A673 (cell line): ENCODE results near the gene GRAMD2B. TPM values are rescaled to one million over a fixed set of nuclear protein-coding genes. Genes with fewer than 3 reads are reported as not detected.

ENCODE experiments used
- BruUV-seq: library from RNA; stranded (reverse); fragments of 400-500 nt; replicated peaks from 2 replicates; lab custom pipeline; 2021; lab: Mats Ljungman, UMichigan
- CTCF ChIA-PET: fragments of 300-600 bp; sonication (Branson Sonifier 250); formaldehyde crosslinking; loops from one replicate; lab custom pipeline; 2022; ENCODE audit warnings: antibody characterized with exemption; lab: Charles Lee
- POLR2A ChIA-PET: fragments of 300-600 bp; sonication (Branson Sonifier 250); formaldehyde crosslinking; loops from one replicate; lab custom pipeline; 2022; ENCODE audit warnings: antibody characterized with exemption; ENCODE audit not compliant: low non-redundant PET; lab: Charles Lee
- DNase-seq: peaks from one replicate; pipeline ENCODE4 v3.0.0-alpha.2; 2015; ENCODE audit warnings: low spot score
- H3K27ac ChIP-seq: fragments of 200-600 bp; sonication (generic); 2 replicates; pipeline ENCODE4 v1.5.1; 2016; ENCODE audit warnings: mixed run types, low read depth, mild to moderate bottlenecking, mixed read lengths, antibody characterized with exemption, low read length; ENCODE audit not compliant: poor library complexity, severe bottlenecking
- H3K27me3 ChIP-seq: fragments of 200-600 bp; sonication (generic); replicated peaks from 2 replicates; pipeline ENCODE4 v1.6.1; 2017; ENCODE audit warnings: mixed run types, low read depth, mild to moderate bottlenecking, mixed read lengths, antibody characterized with exemption, low read length; ENCODE audit not compliant: insufficient read depth, poor library complexity
- H3K36me3 ChIP-seq: fragments of 200-600 bp; sonication (generic); 2 replicates; pipeline ENCODE4 v1.6.1; 2016; ENCODE audit warnings: mixed run types, mild to moderate bottlenecking, mixed read lengths, antibody characterized with exemption, low read length; ENCODE audit not compliant: insufficient read depth, poor library complexity, severe bottlenecking
- H3K4me1 ChIP-seq: fragments of 200-600 bp; sonication (generic); 2 replicates; pipeline ENCODE4 v1.6.1; 2017; ENCODE audit warnings: mixed run types, mild to moderate bottlenecking, mixed read lengths, antibody characterized with exemption, low read length; ENCODE audit not compliant: insufficient read depth, poor library complexity, severe bottlenecking
- H3K4me3 ChIP-seq: fragments of 200-600 bp; sonication (generic); 2 replicates; pipeline ENCODE4 v1.5.1; 2016; ENCODE audit warnings: low read depth, mixed run types, mild to moderate bottlenecking, mixed read lengths, low read length; ENCODE audit not compliant: poor library complexity, severe bottlenecking
- H3K9me3 ChIP-seq: fragments of 200-600 bp; sonication (generic); 2 replicates; pipeline ENCODE4 v1.6.1; 2016; ENCODE audit warnings: mixed run types, low read depth, mild to moderate bottlenecking, mixed read lengths, antibody characterized with exemption, low read length; ENCODE audit not compliant: poor library complexity, severe bottlenecking
- CTCF ChIP-seq: fragments of 300-800, 200-600 bp; sonication (generic); conservative IDR thresholded peaks from 2 replicates; pipeline ENCODE4 v1.5.1; 2017; ENCODE audit warnings: low read depth, mild to moderate bottlenecking, antibody characterized with exemption, low read length, moderate library complexity, mixed read lengths
- EZH2 ChIP-seq: fragments of 200-600 bp; sonication (generic); IDR thresholded peaks from 2 replicates; pipeline ENCODE4 v1.6.1; 2017; ENCODE audit warnings: borderline replicate concordance, low read depth, mild to moderate bottlenecking, mixed read lengths, antibody characterized with exemption, low read length; ENCODE audit not compliant: poor library complexity, severe bottlenecking
- intact Hi-C: fragments of 100-400 bp; cut with micrococcal nuclease; formaldehyde crosslinking; loops from one replicate; pipeline ENCODE4 v1.10.0; 2022; ENCODE audit not compliant: unreplicated experiment
- total RNA-seq: library from RNA; stranded (reverse); gene quantifications from 2 replicates; pipeline ENCODE4 v1.2.3, GENCODE V29; 2021

GRAMD2B gene
- total RNA-seq, 1 experiment from 2014 or later = 2.6 TPM

GRCh38 chr5:126419102-126419501, 4.1 kb upstream of the GRAMD2B start:
- no peak for DNase-seq
- no peaks in the 10 kb centered on the region for H3K4me1 ChIP-seq
- H3K36me3 ChIP-seq = no peaks in the 10 kb centered on the region
- no TSS peak for BruUV-seq
- intact Hi-C loops = no loop called here
- CTCF ChIA-PET = no interaction called here
- no peaks in the 10 kb centered on the region for H3K9me3 ChIP-seq
- POLR2A ChIA-PET = no interaction called here
- no peaks in the 10 kb centered on the region for H3K27me3 ChIP-seq
- no peak overlapping the region for H3K27ac ChIP-seq
- TF ChIP-seq EZH2 = no peak
- no peak for TF ChIP-seq CTCF
- no peak overlapping the region for H3K4me3 ChIP-seq

- H3K27ac ChIP-seq = no peak overlapping the region
- BruUV-seq = no TSS peak
- no peaks in the 10 kb centered on the region for H3K27me3 ChIP-seq
- no peak for TF ChIP-seq EZH2
- no peak for TF ChIP-seq CTCF
- DNase-seq = no peak
- ChIA-PET CTCF (no interaction called here), POLR2A (no interaction called here)
- no peaks in the 10 kb centered on the region for H3K9me3 ChIP-seq
- H3K4me1 ChIP-seq = no peaks in the 10 kb centered on the region
- H3K4me3 ChIP-seq = no peak overlapping the region
- H3K36me3 ChIP-seq = no peaks in the 10 kb centered on the region
- intact Hi-C loops = no loop called here
Observed at GRCh38 chr5:126428421-126428820, 5.2 kb downstream of the GRAMD2B start.

GRCh38 chr5:126430631-126431030, 7.4 kb downstream of the GRAMD2B start:
- DNase-seq = no peak
- POLR2A ChIA-PET = no interaction called here
- Histone ChIP-seq H3K4me1 (no peaks in the 10 kb centered on the region), H3K27ac (no peak overlapping the region), H3K9me3 (no peaks in the 10 kb centered on the region), H3K27me3 (no peaks in the 10 kb centered on the region), H3K4me3 (no peak overlapping the region), H3K36me3 (no peaks in the 10 kb centered on the region)
- intact Hi-C loops = no loop called here
- no peak for TF ChIP-seq EZH2
- no TSS peak for BruUV-seq
- CTCF ChIA-PET = no interaction called here

GRCh38 chr5:126433701-126434100, 10.5 kb downstream of the GRAMD2B start:
- intact Hi-C loops = no loop called here
- H3K9me3 ChIP-seq = no peaks in the 10 kb centered on the region
- no TSS peak for BruUV-seq
- no peak overlapping the region for H3K27ac ChIP-seq
- no peaks in the 10 kb centered on the region for H3K4me1 ChIP-seq
- DNase-seq = no peak
- H3K36me3 ChIP-seq = no peaks in the 10 kb centered on the region
- TF ChIP-seq CTCF = no peak
- TF ChIP-seq EZH2 = no peak
- POLR2A ChIA-PET = no interaction called here
- CTCF ChIA-PET = no interaction called here
- H3K4me3 ChIP-seq = no peak overlapping the region
- H3K27me3 ChIP-seq = no peaks in the 10 kb centered on the region
